Right renal pelvis (tissue), 4 donors: Measurements from ENCODE around the gene PFDN6. TPM values are rescaled to one million over a fixed set of nuclear protein-coding genes. Genes with fewer than 3 reads are reported as not detected.
"Not testable (repeated sequence)": the region's sequence is repeated elsewhere in the genome, so short reads cannot be mapped to it uniquely, and the experiment has no call there.

Experiments
- DNase-seq, 4 donors: peaks; one replicate each; pipeline ENCODE4 v3.0.0-alpha.2; 2013; ENCODE audit warnings: low read depth in 4 of 4, low spot score in 3 of 4, missing footprints in 1 of 4
- polyA plus RNA-seq, 4 donors: library from polyadenylated mRNA; unstranded; fragments of 120-200 nt; gene quantifications; one replicate each; pipeline ENCODE4 v1.2.1, GENCODE V29; 2013; ENCODE audit not compliant: insufficient read length in 4 of 4

The PFDN6 gene
- polyA plus RNA-seq: 10 to 100 TPM; 64.2 to 78.3 (median 73.5) TPM

- DNase-seq: peak; percentile 81 to 89 (median 85)
These were observed at the start of gene PFDN6, which contains the start of gene WDR46 for GRCh38 chr6:33288921-33289783. Gene PFDN6 (plus strand): TSS chr6:33289601. CDS start chr6:33289857, 256 bp downstream. Gene WDR46 (minus strand): TSS chr6:33289239. CDS start chr6:33289170, 69 bp downstream.

- DNase-seq: no peak
These were observed 47.4 kb upstream of the PFDN6 start for GRCh38 chr6:33241968-33242367.

GRCh38 chr6:33243476-33243875, 45.9 kb upstream of the PFDN6 start:
- no peak for DNase-seq

- peak; percentile 78 to 83 (median 82) for DNase-seq
These were observed 41.3 kb upstream of the PFDN6 start for GRCh38 chr6:33247977-33248642.

GRCh38 chr6:33248643-33248931, 40.8 kb upstream of the PFDN6 start:
- DNase-seq: no peak

- DNase-seq: peak; percentile 89 to 96 (median 94)
These were observed 40.3 kb upstream of the PFDN6 start for GRCh38 chr6:33248932-33249731.

- no peak for DNase-seq
These were observed 39.4 kb upstream of the PFDN6 start for GRCh38 chr6:33249732-33250630.

GRCh38 chr6:33250731-33251130, 38.7 kb upstream of the PFDN6 start:
- DNase-seq: no peak

GRCh38 chr6:33251395-33252012, 37.9 kb upstream of the PFDN6 start:
- DNase-seq: no peak

GRCh38 chr6:33252759-33253158, 36.6 kb upstream of the PFDN6 start:
- no peak for DNase-seq

GRCh38 chr6:33254591-33254990, 34.8 kb upstream of the PFDN6 start:
- no peak for DNase-seq

GRCh38 chr6:33259032-33259431, 30.4 kb upstream of the PFDN6 start:
- DNase-seq: no peak

- not testable (repeated sequence) for DNase-seq
These were observed 26.9 kb upstream of the PFDN6 start for GRCh38 chr6:33262490-33262889.

- DNase-seq: no peak
These were observed 25.4 kb upstream of the PFDN6 start for GRCh38 chr6:33264015-33264414.

GRCh38 chr6:33271117-33271467, 18.3 kb upstream of the PFDN6 start:
- no peak for DNase-seq

- DNase-seq: peak; percentile 93 to 99 (median 98)
These were observed 17.7 kb upstream of the PFDN6 start, which contains the start of the genes RPS18 and VPS52 for GRCh38 chr6:33271468-33272274. Gene RPS18 (plus strand): TSS chr6:33272075. CDS start chr6:33272120, 45 bp downstream. Gene VPS52 (minus strand): TSS chr6:33271876. CDS start chr6:33271675, 201 bp downstream.

GRCh38 chr6:33272275-33273128, 16.9 kb upstream of the PFDN6 start:
- DNase-seq: no peak
